NCI-H446 treated with DMSO at 0.1 percent for 48 hours (cell line): ENCODE results near the gene RPRD1B.

ENCODE experiments used
- DNase-seq: peaks from one replicate; lab custom pipeline; 2025; lab: John Stamatoyannopoulos, UW

Gene RPRD1B

GRCh38 chr20:38040276-38040675 is 6.7 kb downstream of the RPRD1B start:
- DNase-seq = no peak

GRCh38 chr20:38043512-38044300 is 10.2 kb downstream of the RPRD1B start:
- DNase-seq = no peak

- no peak for DNase-seq
These were observed 11.1 kb downstream of the RPRD1B start for GRCh38 chr20:38044685-38045084.

GRCh38 chr20:38046572-38046971 is 13.0 kb downstream of the RPRD1B start:
- no peak for DNase-seq

GRCh38 chr20:38049800-38050199 is 16.3 kb downstream of the RPRD1B start:
- DNase-seq = peak; percentile 58

GRCh38 chr20:38050686-38051085 is 17.1 kb downstream of the RPRD1B start:
- no peak for DNase-seq

GRCh38 chr20:38052870-38053269 is 19.3 kb downstream of the RPRD1B start:
- no peak for DNase-seq

- DNase-seq = no peak
These were observed 21.1 kb downstream of the RPRD1B start for GRCh38 chr20:38054647-38055046.

GRCh38 chr20:38055294-38055693 is 21.7 kb downstream of the RPRD1B start:
- DNase-seq = no peak

GRCh38 chr20:38055848-38056247 is 22.3 kb downstream of the RPRD1B start:
- DNase-seq = no peak

- DNase-seq = peak; percentile 14
These were observed 23.9 kb downstream of the RPRD1B start for GRCh38 chr20:38057351-38057972.

GRCh38 chr20:38059832-38060231 is 26.3 kb downstream of the RPRD1B start:
- no peak for DNase-seq

GRCh38 chr20:38060536-38060935 is 27.0 kb downstream of the RPRD1B start:
- no peak for DNase-seq

GRCh38 chr20:38061109-38061508 is 27.6 kb downstream of the RPRD1B start:
- no peak for DNase-seq

GRCh38 chr20:38062890-38063289 is 29.3 kb downstream of the RPRD1B start:
- no peak for DNase-seq

- no peak for DNase-seq
These were observed 30.5 kb downstream of the RPRD1B start for GRCh38 chr20:38063911-38064530.

- DNase-seq = no peak
These were observed 32.3 kb downstream of the RPRD1B start for GRCh38 chr20:38065764-38066375.

GRCh38 chr20:38066969-38067716 is 33.6 kb downstream of the RPRD1B start:
- no peak for DNase-seq

- no peak for DNase-seq
These were observed 34.3 kb downstream of the RPRD1B start for GRCh38 chr20:38067717-38068365.

GRCh38 chr20:38072898-38073297 is 39.4 kb downstream of the RPRD1B start:
- no peak for DNase-seq

- peak; percentile 89 for DNase-seq
These were observed 39.9 kb downstream of the RPRD1B start for GRCh38 chr20:38073307-38074071.
